ENCODE measurements around the gene CD274.
"Not testable (repeated sequence)": the region's sequence is repeated elsewhere in the genome, so short reads cannot be mapped to it uniquely, and the experiment has no call there.

The CD274 gene

DNA sequence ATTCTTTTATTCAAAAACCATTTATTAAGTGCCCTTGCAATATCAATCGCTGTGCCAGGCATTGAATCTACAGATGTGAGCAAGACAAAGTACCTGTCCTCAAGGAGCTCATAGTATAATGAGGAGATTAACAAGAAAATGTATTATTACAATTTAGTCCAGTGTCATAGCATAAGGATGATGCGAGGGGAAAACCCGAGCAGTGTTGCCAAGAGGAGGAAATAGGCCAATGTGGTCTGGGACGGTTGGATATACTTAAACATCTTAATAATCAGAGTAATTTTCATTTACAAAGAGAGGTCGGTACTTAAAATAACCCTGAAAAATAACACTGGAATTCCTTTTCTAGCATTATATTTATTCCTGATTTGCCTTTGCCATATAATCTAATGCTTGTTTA, 18.5 kb downstream of the CD274 start:
- DNase-seq (ENCODE audit: low spot score) = no peak

GRCh38 chr9:5470122-5470521, 19.8 kb downstream of the CD274 start:
- no peak for DNase-seq (ENCODE audit: low spot score)

- no peak for DNase-seq (ENCODE audit: low spot score)
Observed at GRCh38 chr9:5470816-5471215, 20.5 kb downstream of the CD274 start.

DNA sequence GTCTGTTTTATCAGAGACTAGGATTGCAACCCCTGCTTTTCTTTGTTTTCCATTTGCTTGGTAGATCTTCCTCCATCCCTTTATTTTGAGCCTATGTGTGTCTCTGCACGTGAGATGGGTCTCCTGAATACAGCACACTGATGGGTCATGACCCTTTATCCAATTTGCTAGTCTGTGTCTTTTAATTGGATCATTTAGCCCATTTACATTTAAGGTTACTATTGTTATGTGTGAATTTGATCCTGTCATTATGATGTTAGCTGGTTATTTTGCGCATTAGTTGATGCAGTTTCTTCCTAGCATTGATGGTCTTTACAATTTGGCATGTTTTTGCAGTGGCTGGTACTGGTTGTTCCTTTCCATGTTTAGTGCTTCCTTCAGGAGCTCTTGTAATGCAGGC, 25.3 kb downstream of the CD274 start:
- not testable (repeated sequence) for DNase-seq (ENCODE audit: low spot score)

- no peak for DNase-seq (ENCODE audit: low spot score)
Observed at GRCh38 chr9:5478206-5478605, 27.9 kb downstream of the CD274 start.

DNA sequence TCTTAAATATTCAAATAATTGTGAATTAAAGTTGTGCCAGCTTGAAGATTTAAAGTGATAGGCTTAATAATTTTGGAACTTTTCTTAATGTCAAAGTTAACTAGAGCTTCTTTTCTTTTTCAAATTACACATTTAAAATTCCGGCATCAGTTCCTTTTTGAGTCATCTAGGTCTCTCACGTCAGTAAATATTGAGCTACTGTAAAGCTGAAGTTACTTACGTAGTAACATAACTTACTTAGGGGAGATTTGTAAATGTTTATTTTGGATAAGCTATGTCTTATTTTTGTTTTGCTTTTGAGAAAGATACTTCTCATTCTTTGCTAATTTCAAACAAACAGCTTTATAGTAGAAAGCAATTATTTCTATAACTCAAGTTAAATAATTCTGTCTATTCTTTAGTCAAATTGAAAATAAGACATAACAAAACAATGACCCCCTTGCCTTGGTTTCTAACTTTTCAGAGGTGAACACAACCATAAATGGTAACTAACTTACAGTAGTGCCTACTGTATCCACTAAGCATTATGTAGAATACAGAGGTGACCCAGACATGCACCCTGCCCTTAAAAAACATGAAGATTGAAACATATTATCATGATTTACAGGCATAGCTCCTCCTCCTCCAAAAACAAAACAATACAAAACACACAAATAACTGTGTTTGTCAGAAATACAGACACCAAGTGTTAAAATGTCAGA, 29.8 kb downstream of the CD274 start:
- no peak for DNase-seq (ENCODE audit: low spot score)

DNA sequence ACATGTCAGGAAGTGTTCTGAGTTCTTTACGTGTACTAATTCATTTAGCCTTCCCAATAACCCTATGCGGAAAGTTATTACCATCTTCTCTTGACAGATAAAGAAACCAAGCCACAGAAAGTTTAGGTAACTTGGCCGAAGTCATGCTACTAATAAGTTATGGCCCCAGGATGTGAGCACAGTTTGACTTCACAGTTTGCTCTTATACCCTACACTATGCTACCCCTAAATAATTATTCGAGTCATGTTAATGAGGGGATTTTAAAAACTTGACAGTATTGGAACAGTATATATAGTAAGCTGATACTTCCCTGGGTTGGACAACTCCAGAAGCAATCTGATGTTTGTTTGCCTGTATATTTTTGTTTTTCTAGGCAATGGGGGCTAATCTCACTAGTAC, 30.6 kb downstream of the CD274 start:
- DNase-seq (ENCODE audit: low spot score) = no peak

DNA sequence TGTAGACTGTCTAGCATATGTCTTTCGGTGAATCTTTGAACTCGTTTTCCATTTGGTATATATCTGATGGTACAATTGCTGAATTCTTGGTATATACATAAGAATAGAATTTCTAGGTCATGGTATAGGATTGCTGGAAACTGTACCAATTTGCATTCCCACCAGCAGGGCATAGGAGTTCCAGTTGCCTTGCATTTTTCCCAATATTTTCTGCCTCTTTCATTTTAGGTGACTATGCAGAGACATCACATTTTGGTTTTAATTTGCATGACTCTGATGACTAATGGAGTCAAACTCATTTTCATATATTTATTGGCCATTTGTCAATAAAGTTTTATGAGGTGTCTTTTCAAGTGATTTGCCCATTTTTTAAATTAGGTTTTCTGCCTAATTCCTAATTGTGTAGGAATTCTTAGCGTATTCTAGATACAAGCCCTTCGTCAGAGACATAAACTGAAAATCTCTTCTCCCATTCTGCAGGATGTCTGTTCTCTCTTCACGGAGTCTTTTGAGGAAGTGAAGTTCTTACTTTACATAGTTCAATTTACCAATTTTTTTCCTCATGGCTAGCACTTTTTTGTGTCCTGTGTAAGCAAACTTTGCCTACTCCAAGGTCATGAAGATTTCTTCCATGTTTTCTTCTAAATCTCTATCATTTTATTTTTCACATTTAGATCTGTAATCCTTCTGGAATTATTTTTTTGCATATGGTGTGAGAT, 31.1 kb downstream of the CD274 start:
- DNase-seq (ENCODE audit: low spot score) = no peak

DNA sequence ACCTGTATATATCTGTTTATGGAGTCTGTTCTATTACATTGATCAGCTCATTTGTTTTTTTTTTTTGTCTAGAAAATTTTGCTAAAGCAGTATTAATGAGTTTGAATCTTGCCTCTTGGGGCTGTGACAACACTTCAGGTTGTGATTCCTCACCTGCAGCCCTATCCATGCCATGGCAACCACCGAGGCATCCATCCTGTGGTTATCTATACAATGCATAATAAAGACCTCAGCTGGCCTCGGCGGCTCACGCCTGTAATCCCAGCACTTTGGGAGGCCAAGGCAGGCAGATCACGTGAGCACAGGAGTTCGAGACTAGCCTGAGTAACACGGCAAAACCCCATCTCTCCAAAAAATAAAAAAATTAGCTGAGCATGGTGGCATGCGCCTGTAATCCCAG, 31.9 kb downstream of the CD274 start:
- DNase-seq (ENCODE audit: low spot score) = no peak

- no peak for DNase-seq (ENCODE audit: low spot score)
Observed at GRCh38 chr9:5483306-5483705, 33.0 kb downstream of the CD274 start.

DNA sequence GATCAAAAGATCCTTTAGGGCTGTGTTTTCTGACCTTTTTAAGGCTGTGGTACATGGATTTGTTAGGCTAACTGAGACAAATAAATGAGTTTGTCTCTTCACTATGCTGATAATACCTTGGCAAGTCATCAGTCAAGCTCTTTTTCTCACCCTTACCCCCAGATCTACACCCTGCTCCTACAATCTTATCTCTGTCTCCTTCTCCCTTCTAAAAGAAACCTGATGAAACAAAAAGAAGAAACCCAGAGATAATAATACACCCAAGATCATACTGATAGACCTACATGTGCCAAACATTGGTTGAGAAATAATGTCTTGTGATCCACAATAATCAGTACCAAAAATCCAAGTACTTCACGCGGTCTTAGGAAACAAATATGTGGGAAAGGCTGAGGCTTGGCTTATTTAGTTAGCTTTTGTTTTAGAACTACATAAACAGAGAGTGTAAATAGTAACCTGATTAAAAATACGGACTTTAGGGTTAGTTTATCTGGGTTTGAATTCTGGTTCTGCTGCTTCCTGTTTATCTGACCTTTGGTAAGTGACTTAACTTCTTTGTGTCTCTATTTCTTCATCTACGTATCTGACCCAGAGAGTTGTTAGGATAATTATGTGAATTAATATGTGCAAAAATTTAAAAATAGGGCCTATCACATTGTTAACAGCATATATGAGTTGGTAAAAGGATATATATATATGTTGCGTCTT, 35.2 kb downstream of the CD274 start:
- DNase-seq (ENCODE audit: low spot score) = no peak

DNA sequence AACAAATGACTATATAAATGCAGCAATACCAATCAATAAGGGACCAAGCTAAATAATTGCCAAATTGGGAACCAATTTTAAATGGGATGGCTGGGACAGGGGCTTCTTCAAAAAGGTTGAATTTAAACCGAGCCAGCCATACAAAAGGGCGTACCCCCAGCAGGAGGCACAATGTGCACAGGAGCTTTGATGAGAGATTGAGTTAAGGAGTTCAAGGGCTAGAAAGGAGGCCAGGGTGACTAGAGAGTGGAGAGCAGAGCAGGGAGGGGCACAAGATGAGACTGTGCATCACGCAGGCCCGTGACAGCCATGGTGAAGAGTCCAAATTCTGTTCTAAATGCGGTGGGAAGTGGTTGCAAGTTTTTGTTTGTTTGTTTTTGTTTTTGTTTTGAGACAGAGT, 36.6 kb downstream of the CD274 start:
- no peak for DNase-seq (ENCODE audit: low spot score)

- no peak for DNase-seq (ENCODE audit: low spot score)
Observed at GRCh38 chr9:5488221-5489008, 38.1 kb downstream of the CD274 start.

- DNase-seq (ENCODE audit: low spot score) = no peak
Observed at GRCh38 chr9:5489630-5490490, 39.5 kb downstream of the CD274 start.

GRCh38 chr9:5492965-5493678, 42.8 kb downstream of the CD274 start:
- DNase-seq (ENCODE audit: low spot score) = no peak

GRCh38 chr9:5493679-5494511, 43.6 kb downstream of the CD274 start:
- no peak for DNase-seq (ENCODE audit: low spot score)

- not testable (repeated sequence) for DNase-seq (ENCODE audit: low spot score)
Observed at GRCh38 chr9:5494765-5495164, 44.4 kb downstream of the CD274 start.

DNA sequence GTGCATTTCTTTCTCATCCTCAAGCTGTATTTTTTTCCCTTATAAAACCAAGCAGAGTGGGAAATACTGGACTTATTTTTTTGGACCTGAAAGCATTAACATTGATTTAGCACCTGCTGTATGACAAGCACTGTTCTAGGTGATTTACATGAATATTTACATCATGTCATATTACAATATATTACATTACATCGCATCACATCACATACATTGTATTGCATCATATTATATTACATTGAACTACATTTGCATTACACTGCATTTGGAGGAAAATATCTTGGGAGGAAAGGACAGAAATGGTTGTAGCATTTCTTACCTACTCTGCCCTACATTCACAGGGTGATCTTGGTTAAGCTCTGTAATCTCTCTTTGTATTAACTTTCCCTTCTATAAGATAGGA, 48.8 kb downstream of the CD274 start:
- DNase-seq (ENCODE audit: low spot score) = no peak

DNA sequence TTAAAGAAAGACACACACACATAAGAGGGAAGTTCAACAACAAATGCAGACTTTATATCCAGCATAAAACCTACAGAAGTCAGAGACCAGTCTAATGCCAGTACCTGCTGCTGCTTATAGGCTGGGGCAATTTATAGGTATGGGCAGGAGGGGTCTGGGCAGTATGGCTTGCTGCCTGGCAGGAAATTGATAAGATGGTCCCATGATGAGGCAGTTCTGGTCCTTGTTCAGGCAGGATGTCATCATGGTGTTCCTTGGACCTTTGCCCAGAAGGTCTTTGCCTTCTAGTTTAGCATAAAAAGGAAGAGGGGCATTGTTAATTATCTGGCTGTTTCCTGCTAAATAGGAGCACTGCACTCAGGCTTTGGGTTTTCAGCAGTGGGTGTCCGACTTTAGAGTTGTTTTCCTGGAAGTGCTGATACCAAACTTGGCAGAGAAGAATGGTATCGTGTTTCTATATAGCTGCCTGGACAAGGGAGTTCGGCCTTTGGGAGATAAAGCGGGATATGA, 49.6 kb downstream of the CD274 start:
- DNase-seq (ENCODE audit: low spot score) = no peak
